WTC11 (cell line): Measurements from ENCODE around the gene RAN. TPM values are rescaled to one million over a fixed set of nuclear protein-coding genes. Genes with fewer than 3 reads are reported as not detected.
A peak's percentile ranks its signal among the peaks of the same experiment; 100 is the strongest.

ENCODE experiments used
- ATAC-seq: fragments of 200-7000 bp; cut with Tn5 transposase; 2 replicates; pipeline ENCODE4 v1.10.0; 2021; ENCODE audit warnings: mild to moderate bottlenecking, moderate library complexity
- CTCF ChIA-PET: fragments of 300-600 bp; sonication (Branson Sonifier 250); formaldehyde crosslinking; loops from one replicate; lab custom pipeline; 2021; ENCODE audit warnings: antibody characterized with exemption; lab: Charles Lee
- POLR2A ChIA-PET: fragments of 350-600 bp; sonication (Branson Sonifier 250); formaldehyde crosslinking; loops from one replicate; lab custom pipeline; 2021; ENCODE audit warnings: antibody characterized with exemption; lab: Charles Lee
- DNase-seq: peaks from one replicate; pipeline ENCODE4 v3.0.0; 2021; ENCODE audit warnings: low spot score
- H3K27ac Mint-ChIP-seq: 2 replicates; pipeline ENCODE4 v1.8.0; 2021; ENCODE audit warnings: mixed read lengths
- H3K27me3 Mint-ChIP-seq: 2 replicates; pipeline ENCODE4 v1.8.0; 2021; ENCODE audit warnings: low read depth, mild to moderate bottlenecking, moderate library complexity, mixed read lengths
- H3K36me3 Mint-ChIP-seq: 2 replicates; pipeline ENCODE4 v1.8.0; 2021; ENCODE audit warnings: mixed read lengths
- H3K4me1 Mint-ChIP-seq: 2 replicates; pipeline ENCODE4 v1.8.0; 2022; ENCODE audit warnings: mixed read lengths
- H3K4me3 Mint-ChIP-seq: 2 replicates; pipeline ENCODE4 v1.8.0; 2021; ENCODE audit warnings: mild to moderate bottlenecking, moderate library complexity, mixed read lengths
- H3K9me3 Mint-ChIP-seq: 2 replicates; pipeline ENCODE4 v1.8.0; 2021; ENCODE audit warnings: mixed read lengths
- CBFB ChIP-seq: sonication (generic); formaldehyde crosslinking; IDR thresholded peaks from 2 replicates; pipeline ENCODE4 v1.8.1; 2022; ENCODE audit warnings: mild to moderate bottlenecking, low read depth, missing genetic modification reagents
- E2F5 ChIP-seq: sonication (generic); formaldehyde crosslinking; IDR thresholded peaks from 2 replicates; pipeline ENCODE4 v1.8.1; 2022; ENCODE audit warnings: mild to moderate bottlenecking, moderate library complexity, missing genetic modification reagents
- FOXP1 ChIP-seq: sonication (generic); formaldehyde crosslinking; IDR thresholded peaks from 2 replicates; pipeline ENCODE4 v1.8.0; 2022; ENCODE audit warnings: missing genetic modification reagents, mild to moderate bottlenecking, moderate library complexity, borderline replicate concordance
- FOXP4 ChIP-seq: sonication (generic); formaldehyde crosslinking; IDR thresholded peaks from 2 replicates; pipeline ENCODE4 v1.8.0; 2022; ENCODE audit warnings: mild to moderate bottlenecking, missing genetic modification reagents
- HMGA2 ChIP-seq: fragments of 250-450 bp; sonication (Bioruptor Pico); IDR thresholded peaks from 2 replicates; pipeline ENCODE4 v1.4.0; 2021; ENCODE audit warnings: mild to moderate bottlenecking, moderate library complexity
- JAZF1 ChIP-seq: fragments of 250-450 bp; sonication (Bioruptor Pico); IDR thresholded peaks from 2 replicates; pipeline ENCODE4 v1.9.0; 2021; ENCODE audit warnings: moderate library complexity, mild to moderate bottlenecking, inconsistent platforms
- MLX ChIP-seq: sonication (generic); formaldehyde crosslinking; IDR thresholded peaks from 2 replicates; pipeline ENCODE4 v1.8.1; 2023; ENCODE audit warnings: mild to moderate bottlenecking, missing genetic modification reagents, moderate library complexity
- SOX15 ChIP-seq: fragments of 250-450 bp; sonication (Bioruptor Pico); IDR thresholded peaks from 2 replicates; pipeline ENCODE4 v1.9.0; 2021; ENCODE audit warnings: mild to moderate bottlenecking
- TCF7 ChIP-seq: sonication (generic); formaldehyde crosslinking; IDR thresholded peaks from 2 replicates; pipeline ENCODE4 v1.8.0; 2022; ENCODE audit warnings: mild to moderate bottlenecking, low read depth, missing genetic modification reagents, moderate library complexity
- ZBTB43 ChIP-seq: sonication (generic); formaldehyde crosslinking; IDR thresholded peaks from 2 replicates; pipeline ENCODE4 v1.8.1; 2023; ENCODE audit warnings: mild to moderate bottlenecking, missing genetic modification reagents
- ZNF138 ChIP-seq: sonication (generic); formaldehyde crosslinking; conservative IDR thresholded peaks from 2 replicates; pipeline ENCODE4 v1.8.1; 2022; ENCODE audit warnings: mild to moderate bottlenecking, moderate library complexity, missing genetic modification reagents
- ZNF219 ChIP-seq: sonication (generic); formaldehyde crosslinking; IDR thresholded peaks from 2 replicates; pipeline ENCODE4 v1.8.0; 2023; ENCODE audit warnings: missing genetic modification reagents, mild to moderate bottlenecking, borderline replicate concordance
- total RNA-seq: library from RNA; stranded (reverse); gene quantifications from 3 replicates; pipeline ENCODE4 v1.2.3, GENCODE V29; 2021
- TF ChIP-seq, protein P1 (sequence below): fragments of 250-450 bp; sonication (Bioruptor Pico); IDR thresholded peaks from 2 replicates; pipeline ENCODE4 v1.9.0; 2021; ENCODE audit warnings: mild to moderate bottlenecking
- TF ChIP-seq, protein P2 (sequence below): sonication (generic); formaldehyde crosslinking; IDR thresholded peaks from 2 replicates; pipeline ENCODE4 v1.8.0; 2023; ENCODE audit warnings: missing genetic modification reagents, mild to moderate bottlenecking, borderline replicate concordance
- TF ChIP-seq, protein P3 (sequence below): sonication (generic); formaldehyde crosslinking; IDR thresholded peaks from 2 replicates; pipeline ENCODE4 v1.8.1; 2022; ENCODE audit warnings: mild to moderate bottlenecking, missing genetic modification reagents, moderate library complexity, borderline replicate concordance
- TF ChIP-seq, protein P4 (sequence below): sonication (generic); formaldehyde crosslinking; IDR thresholded peaks from 2 replicates; pipeline ENCODE4 v1.8.1; 2022; ENCODE audit warnings: low read depth, mild to moderate bottlenecking, moderate library complexity, missing genetic modification reagents, borderline replicate concordance

RAN gene
- total RNA-seq, 1 experiment from 2014 or later = 1,745 TPM

DNA sequence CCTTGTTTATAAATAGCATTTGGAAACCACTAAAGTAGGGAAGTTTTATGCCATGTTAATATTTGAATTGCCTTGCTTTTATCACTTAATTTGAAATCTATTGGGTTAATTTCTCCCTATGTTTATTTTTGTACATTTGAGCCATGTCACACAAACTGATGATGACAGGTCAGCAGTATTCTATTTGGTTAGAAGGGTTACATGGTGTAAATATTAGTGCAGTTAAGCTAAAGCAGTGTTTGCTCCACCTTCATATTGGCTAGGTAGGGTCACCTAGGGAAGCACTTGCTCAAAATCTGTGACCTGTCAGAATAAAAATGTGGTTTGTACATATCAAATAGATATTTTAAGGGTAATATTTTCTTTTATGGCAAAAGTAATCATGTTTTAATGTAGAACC is 4.4 kb downstream of the RAN start:
- Mint-ChIP-seq H3K36me3 (peaks cover 53% of the 10 kb centered on the region), H3K4me1 (peaks cover 67% of the 10 kb centered on the region), H3K9me3 (no peaks in the 10 kb centered on the region), H3K27me3 (no peaks in the 10 kb centered on the region; the same call in 1 of the 2 replicates), H3K27ac (no peak overlapping the region), H3K4me3 (no peak overlapping the region)
- no peak for ATAC-seq
- ChIA-PET POLR2A (no interaction called here), CTCF (no interaction called here)
- no peak for TF ChIP-seq ZBTB43
- DNase-seq = no peak

- ChIA-PET CTCF (no interaction called here), POLR2A (no interaction called here)
- H3K4me3 Mint-ChIP-seq = no peak overlapping the region
- no peaks in the 10 kb centered on the region; the same call in 1 of the 2 replicates for H3K27me3 Mint-ChIP-seq
- ATAC-seq (no peak), DNase-seq (no peak)
- no peaks in the 10 kb centered on the region for H3K9me3 Mint-ChIP-seq
- H3K27ac Mint-ChIP-seq = no peak overlapping the region; the same call in 1 of the 2 replicates
- peaks cover 53% of the 10 kb centered on the region for H3K36me3 Mint-ChIP-seq
- no peak for TF ChIP-seq MLX (CRISPR knock-in tag)
- peaks cover 66% of the 10 kb centered on the region for H3K4me1 Mint-ChIP-seq
These were observed 4.9 kb downstream of the RAN start for GRCh38 chr12:130876758-130877157.

DNA sequence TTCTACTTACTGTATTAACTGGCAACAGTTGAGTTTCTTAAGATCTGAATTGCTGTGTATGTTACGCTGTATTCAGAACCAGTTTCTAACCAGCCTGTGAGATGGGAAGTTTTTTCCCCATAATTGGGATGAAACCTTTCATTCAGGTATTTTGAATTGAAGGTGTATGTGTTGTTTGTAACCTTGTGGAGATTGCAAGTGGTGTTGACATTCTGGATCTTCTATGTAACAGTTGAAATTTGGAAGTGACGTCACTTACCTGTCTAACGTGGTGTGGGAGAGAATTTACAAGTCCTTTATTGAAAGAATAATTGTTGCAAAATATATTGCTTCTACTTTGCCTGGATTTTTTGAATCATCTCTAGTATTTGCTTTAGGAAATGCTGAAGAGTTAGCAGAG is 5.5 kb downstream of the RAN start:
- ChIA-PET POLR2A (no interaction called here), CTCF (no interaction called here)
- DNase-seq (no peak), ATAC-seq (no peak)
- no peak overlapping the region for H3K4me3 Mint-ChIP-seq
- H3K27me3 Mint-ChIP-seq = no peaks in the 10 kb centered on the region; the same call in 1 of the 2 replicates
- H3K27ac Mint-ChIP-seq = peak overlapping the region; percentile 26
- no peaks in the 10 kb centered on the region for H3K9me3 Mint-ChIP-seq
- peaks cover 53% of the 10 kb centered on the region for H3K36me3 Mint-ChIP-seq
- H3K4me1 Mint-ChIP-seq = peaks cover 66% of the 10 kb centered on the region
- TF ChIP-seq ZNF219 (CRISPR knock-in tag) = no peak
- TF ChIP-seq CBFB (CRISPR knock-in tag) = no peak
- TF ChIP-seq, protein P1, sequence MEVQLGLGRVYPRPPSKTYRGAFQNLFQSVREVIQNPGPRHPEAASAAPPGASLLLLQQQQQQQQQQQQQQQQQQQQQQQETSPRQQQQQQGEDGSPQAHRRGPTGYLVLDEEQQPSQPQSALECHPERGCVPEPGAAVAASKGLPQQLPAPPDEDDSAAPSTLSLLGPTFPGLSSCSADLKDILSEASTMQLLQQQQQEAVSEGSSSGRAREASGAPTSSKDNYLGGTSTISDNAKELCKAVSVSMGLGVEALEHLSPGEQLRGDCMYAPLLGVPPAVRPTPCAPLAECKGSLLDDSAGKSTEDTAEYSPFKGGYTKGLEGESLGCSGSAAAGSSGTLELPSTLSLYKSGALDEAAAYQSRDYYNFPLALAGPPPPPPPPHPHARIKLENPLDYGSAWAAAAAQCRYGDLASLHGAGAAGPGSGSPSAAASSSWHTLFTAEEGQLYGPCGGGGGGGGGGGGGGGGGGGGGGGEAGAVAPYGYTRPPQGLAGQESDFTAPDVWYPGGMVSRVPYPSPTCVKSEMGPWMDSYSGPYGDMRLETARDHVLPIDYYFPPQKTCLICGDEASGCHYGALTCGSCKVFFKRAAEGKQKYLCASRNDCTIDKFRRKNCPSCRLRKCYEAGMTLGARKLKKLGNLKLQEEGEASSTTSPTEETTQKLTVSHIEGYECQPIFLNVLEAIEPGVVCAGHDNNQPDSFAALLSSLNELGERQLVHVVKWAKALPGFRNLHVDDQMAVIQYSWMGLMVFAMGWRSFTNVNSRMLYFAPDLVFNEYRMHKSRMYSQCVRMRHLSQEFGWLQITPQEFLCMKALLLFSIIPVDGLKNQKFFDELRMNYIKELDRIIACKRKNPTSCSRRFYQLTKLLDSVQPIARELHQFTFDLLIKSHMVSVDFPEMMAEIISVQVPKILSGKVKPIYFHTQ (CRISPR knock-in tag) = no peak; the same call in 1 of the 2 replicates
- no peak for TF ChIP-seq SOX15 (CRISPR knock-in tag)
- TF ChIP-seq, protein P2, sequence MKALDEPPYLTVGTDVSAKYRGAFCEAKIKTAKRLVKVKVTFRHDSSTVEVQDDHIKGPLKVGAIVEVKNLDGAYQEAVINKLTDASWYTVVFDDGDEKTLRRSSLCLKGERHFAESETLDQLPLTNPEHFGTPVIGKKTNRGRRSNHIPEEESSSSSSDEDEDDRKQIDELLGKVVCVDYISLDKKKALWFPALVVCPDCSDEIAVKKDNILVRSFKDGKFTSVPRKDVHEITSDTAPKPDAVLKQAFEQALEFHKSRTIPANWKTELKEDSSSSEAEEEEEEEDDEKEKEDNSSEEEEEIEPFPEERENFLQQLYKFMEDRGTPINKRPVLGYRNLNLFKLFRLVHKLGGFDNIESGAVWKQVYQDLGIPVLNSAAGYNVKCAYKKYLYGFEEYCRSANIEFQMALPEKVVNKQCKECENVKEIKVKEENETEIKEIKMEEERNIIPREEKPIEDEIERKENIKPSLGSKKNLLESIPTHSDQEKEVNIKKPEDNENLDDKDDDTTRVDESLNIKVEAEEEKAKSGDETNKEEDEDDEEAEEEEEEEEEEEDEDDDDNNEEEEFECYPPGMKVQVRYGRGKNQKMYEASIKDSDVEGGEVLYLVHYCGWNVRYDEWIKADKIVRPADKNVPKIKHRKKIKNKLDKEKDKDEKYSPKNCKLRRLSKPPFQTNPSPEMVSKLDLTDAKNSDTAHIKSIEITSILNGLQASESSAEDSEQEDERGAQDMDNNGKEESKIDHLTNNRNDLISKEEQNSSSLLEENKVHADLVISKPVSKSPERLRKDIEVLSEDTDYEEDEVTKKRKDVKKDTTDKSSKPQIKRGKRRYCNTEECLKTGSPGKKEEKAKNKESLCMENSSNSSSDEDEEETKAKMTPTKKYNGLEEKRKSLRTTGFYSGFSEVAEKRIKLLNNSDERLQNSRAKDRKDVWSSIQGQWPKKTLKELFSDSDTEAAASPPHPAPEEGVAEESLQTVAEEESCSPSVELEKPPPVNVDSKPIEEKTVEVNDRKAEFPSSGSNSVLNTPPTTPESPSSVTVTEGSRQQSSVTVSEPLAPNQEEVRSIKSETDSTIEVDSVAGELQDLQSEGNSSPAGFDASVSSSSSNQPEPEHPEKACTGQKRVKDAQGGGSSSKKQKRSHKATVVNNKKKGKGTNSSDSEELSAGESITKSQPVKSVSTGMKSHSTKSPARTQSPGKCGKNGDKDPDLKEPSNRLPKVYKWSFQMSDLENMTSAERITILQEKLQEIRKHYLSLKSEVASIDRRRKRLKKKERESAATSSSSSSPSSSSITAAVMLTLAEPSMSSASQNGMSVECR (CRISPR knock-in tag) = no peak
- TF ChIP-seq, protein P3, sequence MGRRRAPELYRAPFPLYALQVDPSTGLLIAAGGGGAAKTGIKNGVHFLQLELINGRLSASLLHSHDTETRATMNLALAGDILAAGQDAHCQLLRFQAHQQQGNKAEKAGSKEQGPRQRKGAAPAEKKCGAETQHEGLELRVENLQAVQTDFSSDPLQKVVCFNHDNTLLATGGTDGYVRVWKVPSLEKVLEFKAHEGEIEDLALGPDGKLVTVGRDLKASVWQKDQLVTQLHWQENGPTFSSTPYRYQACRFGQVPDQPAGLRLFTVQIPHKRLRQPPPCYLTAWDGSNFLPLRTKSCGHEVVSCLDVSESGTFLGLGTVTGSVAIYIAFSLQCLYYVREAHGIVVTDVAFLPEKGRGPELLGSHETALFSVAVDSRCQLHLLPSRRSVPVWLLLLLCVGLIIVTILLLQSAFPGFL (CRISPR knock-in tag) = no peak
- TF ChIP-seq ZNF138 = no peak
- no peak for TF ChIP-seq FOXP4 (CRISPR knock-in tag)
- TF ChIP-seq FOXP1 (CRISPR knock-in tag) = no peak
- no peak for TF ChIP-seq JAZF1 (CRISPR knock-in tag)
- no peak for TF ChIP-seq HMGA2
- TF ChIP-seq E2F5 (CRISPR knock-in tag) = no peak
- no peak for TF ChIP-seq TCF7 (CRISPR knock-in tag)
- TF ChIP-seq, protein P4, sequence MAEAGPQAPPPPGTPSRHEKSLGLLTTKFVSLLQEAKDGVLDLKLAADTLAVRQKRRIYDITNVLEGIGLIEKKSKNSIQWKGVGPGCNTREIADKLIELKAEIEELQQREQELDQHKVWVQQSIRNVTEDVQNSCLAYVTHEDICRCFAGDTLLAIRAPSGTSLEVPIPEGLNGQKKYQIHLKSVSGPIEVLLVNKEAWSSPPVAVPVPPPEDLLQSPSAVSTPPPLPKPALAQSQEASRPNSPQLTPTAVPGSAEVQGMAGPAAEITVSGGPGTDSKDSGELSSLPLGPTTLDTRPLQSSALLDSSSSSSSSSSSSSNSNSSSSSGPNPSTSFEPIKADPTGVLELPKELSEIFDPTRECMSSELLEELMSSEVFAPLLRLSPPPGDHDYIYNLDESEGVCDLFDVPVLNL = no peak
